GM23338 (cell line): ENCODE measurements around the gene NRP1. TPM values are rescaled to one million over a fixed set of nuclear protein-coding genes. Genes with fewer than 3 reads are reported as not detected.

ENCODE experiments used
- ATAC-seq: fragments of 200-7000 bp; cut with Tn5 transposase; 3 replicates; pipeline ENCODE4 v1.9.1; 2020
- DNase-seq: peaks from one replicate; pipeline ENCODE4 v3.0.0-alpha.2; 2015; ENCODE audit warnings: low spot score
- H2AFZ ChIP-seq: fragments of 200-600 bp; sonication (generic); 2 replicates; pipeline ENCODE4 v1.8.0; 2016; ENCODE audit warnings: antibody characterized with exemption, mild to moderate bottlenecking, moderate library complexity
- H3F3A ChIP-seq: fragments of 200-600 bp; sonication (generic); replicated peaks from 2 replicates; pipeline ENCODE4 v1.8.0; 2017; ENCODE audit warnings: antibody characterized with exemption, mixed run types, low read depth
- H3K27ac ChIP-seq: fragments of 200-600 bp; sonication (generic); 2 replicates; pipeline ENCODE4 v1.6.1; 2016; ENCODE audit warnings: low read depth
- H3K27me3 ChIP-seq: fragments of 200-600 bp; sonication (generic); 2 replicates; pipeline ENCODE4 v1.8.0; 2016; ENCODE audit warnings: mild to moderate bottlenecking, mixed run types, moderate library complexity; ENCODE audit not compliant: insufficient read depth
- H3K36me3 ChIP-seq: fragments of 200-600 bp; sonication (generic); 2 replicates; pipeline ENCODE4 v1.8.0; 2016; ENCODE audit warnings: mild to moderate bottlenecking; ENCODE audit not compliant: insufficient read depth
- H3K4me1 ChIP-seq: fragments of 200-600 bp; sonication (generic); 2 replicates; pipeline ENCODE4 v1.8.0; 2016; ENCODE audit warnings: mild to moderate bottlenecking, moderate library complexity; ENCODE audit not compliant: insufficient read depth
- H3K4me2 ChIP-seq: fragments of 200-600 bp; sonication (generic); 2 replicates; pipeline ENCODE4 v1.7.1; 2017; ENCODE audit warnings: mixed run types
- H3K4me3 ChIP-seq: fragments of 200-600 bp; sonication (generic); 2 replicates; pipeline ENCODE4 v1.6.1; 2016; ENCODE audit warnings: mixed run types
- H3K79me2 ChIP-seq: fragments of 200-600 bp; sonication (generic); replicated peaks from 2 replicates; pipeline ENCODE4 v1.8.0; 2017; ENCODE audit warnings: mild to moderate bottlenecking; ENCODE audit not compliant: insufficient read depth
- H3K9me2 ChIP-seq: fragments of 200-600 bp; sonication (generic); 2 replicates; pipeline ENCODE4 v1.8.0; 2017; ENCODE audit not compliant: insufficient read depth
- H4K20me1 ChIP-seq: fragments of 200-600 bp; sonication (generic); replicated peaks from 2 replicates; pipeline ENCODE4 v1.8.0; 2017; ENCODE audit warnings: mild to moderate bottlenecking; ENCODE audit not compliant: insufficient read depth
- H3K27ac Mint-ChIP-seq: 2 replicates; pipeline ENCODE4 v1.8.0; 2020; ENCODE audit warnings: inconsistent platforms, mild to moderate bottlenecking, moderate library complexity, mixed read lengths
- H3K27me3 Mint-ChIP-seq: 3 replicates; pipeline ENCODE4 v1.8.0; 2022; ENCODE audit warnings: low read depth, mild to moderate bottlenecking, moderate library complexity, mixed read lengths, inconsistent platforms; ENCODE audit not compliant: insufficient read depth, poor library complexity
- H3K36me3 Mint-ChIP-seq: 3 replicates; pipeline ENCODE4 v1.8.0; 2021; ENCODE audit warnings: low read depth, mild to moderate bottlenecking, inconsistent platforms, moderate library complexity, mixed read lengths
- H3K4me1 Mint-ChIP-seq: 3 replicates; pipeline ENCODE4 v1.8.0; 2020; ENCODE audit warnings: mild to moderate bottlenecking, inconsistent platforms, mixed read lengths
- H3K4me3 Mint-ChIP-seq: 3 replicates; pipeline ENCODE4 v1.8.0; 2021; ENCODE audit warnings: moderate library complexity, mild to moderate bottlenecking, inconsistent platforms, mixed read lengths
- H3K9me3 Mint-ChIP-seq: 3 replicates; pipeline ENCODE4 v1.8.0; 2020; ENCODE audit warnings: moderate library complexity, mild to moderate bottlenecking, inconsistent platforms, mixed read lengths
- EZH2 ChIP-seq: fragments of 200-600 bp; sonication (generic); IDR thresholded peaks from one replicate; pipeline ENCODE4 v1.8.0; 2017; ENCODE audit warnings: antibody characterized with exemption, mild to moderate bottlenecking, low read depth; ENCODE audit not compliant: unreplicated experiment
- JUNB ChIP-seq: IDR thresholded peaks from one replicate; pipeline ENCODE4 v1.6.1; 2016; ENCODE audit warnings: antibody characterized with exemption; ENCODE audit not compliant: unreplicated experiment
- NANOG ChIP-seq: IDR thresholded peaks from 2 replicates; pipeline ENCODE4 v1.6.1; 2016; ENCODE audit warnings: antibody characterized with exemption, borderline replicate concordance
- REST ChIP-seq: IDR thresholded peaks from one replicate; pipeline ENCODE4 v1.6.1; 2018; ENCODE audit warnings: antibody characterized with exemption; ENCODE audit not compliant: unreplicated experiment
- STAT1 ChIP-seq: IDR thresholded peaks from one replicate; pipeline ENCODE4 v1.6.1; 2016; ENCODE audit warnings: antibody characterized with exemption; ENCODE audit not compliant: unreplicated experiment
- ZNF462 ChIP-seq: fragments of 250-450 bp; sonication (Bioruptor Pico); IDR thresholded peaks from 2 replicates; pipeline ENCODE4 v1.5.0; 2020; ENCODE audit warnings: mild to moderate bottlenecking, moderate library complexity
- polyA plus RNA-seq: library from polyadenylated mRNA; unstranded; fragments of >200 nt; fragmentation: Nextera tagmentation; extraction: Ambion mirVana; gene quantifications from 2 replicates; pipeline ENCODE4 v1.2.1, GENCODE V29; 2016
- total RNA-seq: library from RNA; depleted of rRNA; stranded (reverse); fragments of >200 nt; shearing (Covaris generic); gene quantifications from 2 replicates; pipeline ENCODE4 v1.2.3, GENCODE V29; 2014
- TF ChIP-seq, protein P1 (sequence below): IDR thresholded peaks from 2 replicates; pipeline ENCODE4 v1.6.1; 2016; ENCODE audit warnings: antibody characterized with exemption
- TF ChIP-seq, protein P2 (sequence below), 2 experiments: fragments of 200-600 bp in 1 of 2; sonication (generic) in 1 of 2; conservative IDR thresholded peaks; 2 replicates each; pipeline versions ENCODE4 v1.5.1 to v1.6.1; 2016 to 2017; ENCODE audit warnings: antibody characterized with exemption in 2 of 2, low read depth in 2 of 2, mild to moderate bottlenecking in 2 of 2, moderate library complexity in 1 of 2

The NRP1 gene
- total and polyA plus RNA-seq, 2 experiments from 2014 or later = 2.9 to 3.5 TPM

- TF ChIP-seq, protein P1, sequence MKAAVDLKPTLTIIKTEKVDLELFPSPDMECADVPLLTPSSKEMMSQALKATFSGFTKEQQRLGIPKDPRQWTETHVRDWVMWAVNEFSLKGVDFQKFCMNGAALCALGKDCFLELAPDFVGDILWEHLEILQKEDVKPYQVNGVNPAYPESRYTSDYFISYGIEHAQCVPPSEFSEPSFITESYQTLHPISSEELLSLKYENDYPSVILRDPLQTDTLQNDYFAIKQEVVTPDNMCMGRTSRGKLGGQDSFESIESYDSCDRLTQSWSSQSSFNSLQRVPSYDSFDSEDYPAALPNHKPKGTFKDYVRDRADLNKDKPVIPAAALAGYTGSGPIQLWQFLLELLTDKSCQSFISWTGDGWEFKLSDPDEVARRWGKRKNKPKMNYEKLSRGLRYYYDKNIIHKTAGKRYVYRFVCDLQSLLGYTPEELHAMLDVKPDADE = no peak
- TF ChIP-seq ZNF462 = no peak
These were observed 26.6 kb downstream of the NRP1 start (continued) for GRCh38 chr10:33307835-33308234.

GRCh38 chr10:33306701-33307519 lies 27.6 kb downstream of the NRP1 start:
- Mint-ChIP-seq H3K4me3 (no peak overlapping the region), H3K9me3 (0 out of 3 replicates have a peak, but pooled peaks cover 2% of the 10 kb centered on the region), H3K27me3 (peaks cover 3% of the 10 kb centered on the region), H3K4me1 (peaks cover 5% of the 10 kb centered on the region), H3K36me3 (no peaks in the 10 kb centered on the region), H3K27ac (no peak overlapping the region)
- Histone ChIP-seq H3K27me3 (no peaks in the 10 kb centered on the region), H2AFZ (no peak overlapping the region), H3K79me2 (no peaks in the 10 kb centered on the region), H3K27ac (no peak overlapping the region), H3K4me2 (no peak overlapping the region), H3K4me3 (no peak overlapping the region), H3F3A (no peaks in the 10 kb centered on the region), H4K20me1 (no peaks in the 10 kb centered on the region), H3K36me3 (no peaks in the 10 kb centered on the region), H3K9me2 (peaks cover 5% of the 10 kb centered on the region; the same call in 1 of the 2 replicates), H3K4me1 (no peaks in the 10 kb centered on the region)
- no peak for ATAC-seq
- DNase-seq = no peak
- TF ChIP-seq REST = no peak
- no peak for TF ChIP-seq EZH2
- TF ChIP-seq NANOG = no peak
- TF ChIP-seq, protein P2, sequence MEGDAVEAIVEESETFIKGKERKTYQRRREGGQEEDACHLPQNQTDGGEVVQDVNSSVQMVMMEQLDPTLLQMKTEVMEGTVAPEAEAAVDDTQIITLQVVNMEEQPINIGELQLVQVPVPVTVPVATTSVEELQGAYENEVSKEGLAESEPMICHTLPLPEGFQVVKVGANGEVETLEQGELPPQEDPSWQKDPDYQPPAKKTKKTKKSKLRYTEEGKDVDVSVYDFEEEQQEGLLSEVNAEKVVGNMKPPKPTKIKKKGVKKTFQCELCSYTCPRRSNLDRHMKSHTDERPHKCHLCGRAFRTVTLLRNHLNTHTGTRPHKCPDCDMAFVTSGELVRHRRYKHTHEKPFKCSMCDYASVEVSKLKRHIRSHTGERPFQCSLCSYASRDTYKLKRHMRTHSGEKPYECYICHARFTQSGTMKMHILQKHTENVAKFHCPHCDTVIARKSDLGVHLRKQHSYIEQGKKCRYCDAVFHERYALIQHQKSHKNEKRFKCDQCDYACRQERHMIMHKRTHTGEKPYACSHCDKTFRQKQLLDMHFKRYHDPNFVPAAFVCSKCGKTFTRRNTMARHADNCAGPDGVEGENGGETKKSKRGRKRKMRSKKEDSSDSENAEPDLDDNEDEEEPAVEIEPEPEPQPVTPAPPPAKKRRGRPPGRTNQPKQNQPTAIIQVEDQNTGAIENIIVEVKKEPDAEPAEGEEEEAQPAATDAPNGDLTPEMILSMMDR (conservative IDR thresholded peaks at IDR 0.05; ENCODE audit: low read depth in 2 of 2) = no peak
- no peak for TF ChIP-seq JUNB
- no peak for TF ChIP-seq STAT1
